HG02678 (cell line): ENCODE results near the gene INHBE.
A peak's percentile ranks its signal among the peaks of the same experiment; 100 is the strongest.
"Not testable (repeated sequence)": the region's sequence is repeated elsewhere in the genome, so short reads cannot be mapped to it uniquely, and the experiment has no call there.

Source experiments
- ATAC-seq: cut with Tn5 transposase; IDR thresholded peaks from one replicate; pipeline ENCODE4 v1.9.1; 2021; ENCODE audit warnings: mild to moderate bottlenecking, moderate library complexity; ENCODE audit not compliant: unreplicated experiment

The INHBE gene

GRCh38 chr12:57454566-57455373 is at the start of gene INHBE:
INHBE (plus strand) TSS chr12:57455307; CDS start chr12:57455537, 230 bp downstream.
- ATAC-seq: no peak

GRCh38 chr12:57410534-57410933 is 44.6 kb upstream of the INHBE start:
- ATAC-seq: no peak

GRCh38 chr12:57414160-57414559 is 40.9 kb upstream of the INHBE start:
- ATAC-seq: not testable (repeated sequence)

GRCh38 chr12:57415088-57415487 is 40.0 kb upstream of the INHBE start:
- ATAC-seq: no peak

GRCh38 chr12:57416039-57416996 is 38.8 kb upstream of the INHBE start:
- no peak for ATAC-seq

- ATAC-seq: no peak
Measured at GRCh38 chr12:57418255-57418654, 36.9 kb upstream of the INHBE start.

- no peak for ATAC-seq
Measured at GRCh38 chr12:57419495-57419894, 35.6 kb upstream of the INHBE start.

- no peak for ATAC-seq
Measured at GRCh38 chr12:57420482-57420881, 34.6 kb upstream of the INHBE start.

GRCh38 chr12:57426948-57427347 is 28.2 kb upstream of the INHBE start:
- ATAC-seq: not testable (repeated sequence)

- no peak for ATAC-seq
Measured at GRCh38 chr12:57428965-57429364, 26.1 kb upstream of the INHBE start.

- ATAC-seq: no peak
Measured at GRCh38 chr12:57429473-57430111, 25.5 kb upstream of the INHBE start.

- ATAC-seq: peak; percentile 66
Measured at GRCh38 chr12:57430112-57430930, 24.8 kb upstream of the INHBE start.

- peak; percentile 95 for ATAC-seq
Measured at GRCh38 chr12:57430931-57431566, 24.1 kb upstream of the INHBE start, which contains the start of gene R3HDM2. R3HDM2 (minus strand) TSS chr12:57431043; CDS start chr12:57310428, 120,615 bp downstream.

GRCh38 chr12:57431654-57432188 is 23.4 kb upstream of the INHBE start:
- ATAC-seq: no peak

GRCh38 chr12:57433370-57433769 is 21.7 kb upstream of the INHBE start:
- no peak for ATAC-seq

GRCh38 chr12:57434517-57435223 is 20.4 kb upstream of the INHBE start, which contains the start of gene INHBC:
INHBC (plus strand) TSS chr12:57434784; CDS start chr12:57434887, 103 bp downstream.
- no peak for ATAC-seq

- ATAC-seq: no peak
Measured at GRCh38 chr12:57435293-57435692, 19.8 kb upstream of the INHBE start.

GRCh38 chr12:57438400-57438799 is 16.7 kb upstream of the INHBE start:
- ATAC-seq: no peak
